BLaER1 treated with 17β-estradiol and CSF1 and Interleukin-3, amounts not matched to agents 10 nM and 100 nM (cell line): ENCODE data around the gene G2E3.
A peak's percentile ranks its signal among the peaks of the same experiment; 100 is the strongest.
"Not testable (repeated sequence)": the region's sequence is repeated elsewhere in the genome, so short reads cannot be mapped to it uniquely, and the experiment has no call there.

Experiments
- H3K27ac ChIP-seq, 11 experiments: shearing (Covaris generic); formaldehyde crosslinking; 2 replicates each; pipeline ENCODE4 v1.8.1; 2022
- H3K27me3 ChIP-seq, 11 experiments: shearing (Covaris generic); formaldehyde crosslinking; 2 replicates each; pipeline ENCODE4 v1.8.1; 2022
- H3K36me3 ChIP-seq, 11 experiments: shearing (Covaris generic); formaldehyde crosslinking; 2 replicates each; pipeline ENCODE4 v1.8.1; 2022
- H3K4me1 ChIP-seq, 10 experiments: shearing (Covaris generic); formaldehyde crosslinking; 2 replicates each; pipeline ENCODE4 v1.8.1; 2022
- H3K4me2 ChIP-seq, 11 experiments: shearing (Covaris generic); formaldehyde crosslinking; 2 replicates each; pipeline ENCODE4 v1.8.1; 2022
- H3K4me3 ChIP-seq, 10 experiments: shearing (Covaris generic); formaldehyde crosslinking; 2 replicates each; pipeline ENCODE4 v1.8.1; 2022
- H3K9ac ChIP-seq, 11 experiments: shearing (Covaris generic); formaldehyde crosslinking; 2 replicates each; pipeline ENCODE4 v1.8.1; 2022
- H3K9me3 ChIP-seq, 11 experiments: shearing (Covaris generic); formaldehyde crosslinking; replicated peaks in 1 of 11; 2 replicates each; pipeline ENCODE4 v1.8.1; 2022
- H4K20me1 ChIP-seq, 11 experiments: shearing (Covaris generic); formaldehyde crosslinking; 2 replicates each; pipeline ENCODE4 v1.8.1; 2022
- Cebpa-rat ChIP-seq, 11 experiments: shearing (Covaris generic); IDR thresholded peaks; 2 replicates each; pipeline ENCODE4 v1.8.1; 2022

G2E3 gene

GRCh38 chr14:30584058-30584630 lies 25.2 kb downstream of the G2E3 start:
- peaks cover 35 to 59% (median 47%) of the 10 kb centered on the region in 11 experiments for H3K9me3 ChIP-seq
- H3K4me3 ChIP-seq = no peak overlapping the region
- H4K20me1 ChIP-seq = peaks cover 0 to 60% (median 32%) of the 10 kb centered on the region in 11 experiments; a peak in 12 of 22 replicates
- no peak overlapping the region for H3K4me2 ChIP-seq
- H3K4me1 ChIP-seq = no peaks in the 10 kb centered on the region
- no peaks in the 10 kb centered on the region for H3K27me3 ChIP-seq
- no peak overlapping the region for H3K27ac ChIP-seq
- no peak overlapping the region for H3K9ac ChIP-seq
- TF ChIP-seq Cebpa-rat (IDR thresholded peaks at IDR 0.05) = no peak
- peaks cover 61 to 98% (median 87%) of the 10 kb centered on the region in 11 experiments for H3K36me3 ChIP-seq

- peaks cover 35 to 55% (median 44%) of the 10 kb centered on the region in 11 experiments for H3K9me3 ChIP-seq
- no peak overlapping the region for H3K9ac ChIP-seq
- peaks cover 0 to 50% (median 24%) of the 10 kb centered on the region in 11 experiments; a peak in 12 of 22 replicates for H4K20me1 ChIP-seq
- H3K4me3 ChIP-seq = no peak overlapping the region
- no peak overlapping the region for H3K4me2 ChIP-seq
- H3K36me3 ChIP-seq = peaks cover 72 to 98% (median 91%) of the 10 kb centered on the region in 11 experiments
- no peak overlapping the region for H3K27ac ChIP-seq
- no peaks in the 10 kb centered on the region for H3K27me3 ChIP-seq
- H3K4me1 ChIP-seq = no peaks in the 10 kb centered on the region
- no peak for TF ChIP-seq Cebpa-rat (IDR thresholded peaks at IDR 0.05)
Observed at GRCh38 chr14:30585204-30585603, 26.2 kb downstream of the G2E3 start.

GRCh38 chr14:30587141-30587540 lies 28.2 kb downstream of the G2E3 start:
- H3K4me2 ChIP-seq = no peak overlapping the region
- H3K27ac ChIP-seq = no peak overlapping the region
- no peaks in the 10 kb centered on the region for H3K4me1 ChIP-seq
- no peak overlapping the region for H3K9ac ChIP-seq
- no peaks in the 10 kb centered on the region for H3K27me3 ChIP-seq
- H3K4me3 ChIP-seq = no peak overlapping the region
- H3K9me3 ChIP-seq = peaks cover 31 to 37% (median 32%) of the 10 kb centered on the region in 11 experiments
- peaks cover 84 to 98% (median 92%) of the 10 kb centered on the region in 11 experiments for H3K36me3 ChIP-seq
- TF ChIP-seq Cebpa-rat (IDR thresholded peaks at IDR 0.05) = no peak
- peaks cover 0 to 41% (median 11%) of the 10 kb centered on the region in 11 experiments; a peak in 10 of 22 replicates for H4K20me1 ChIP-seq

GRCh38 chr14:30588873-30589272 lies 29.9 kb downstream of the G2E3 start:
- no peak for TF ChIP-seq Cebpa-rat (IDR thresholded peaks at IDR 0.05)
- H3K36me3 ChIP-seq = peaks cover 75 to 94% (median 86%) of the 10 kb centered on the region in 11 experiments

GRCh38 chr14:30596935-30597334 lies 38.0 kb downstream of the G2E3 start:
- TF ChIP-seq Cebpa-rat (IDR thresholded peaks at IDR 0.05) = no peak
- Histone ChIP-seq H3K27me3 (no peaks in the 10 kb centered on the region), H3K36me3 (peaks cover 58 to 93% (median 79%) of the 10 kb centered on the region in 11 experiments), H3K9me3 (no peaks in the 10 kb centered on the region), H3K4me3 (no peak overlapping the region), H3K4me1 (peaks cover 0 to 16% (median 0%) of the 10 kb centered on the region in 10 experiments; a peak in 4 of 20 replicates), H3K9ac (no peak overlapping the region), H3K27ac (no peak overlapping the region), H3K4me2 (no peak overlapping the region), H4K20me1 (no peaks in the 10 kb centered on the region; a peak in 1 of 22 replicates)

More at GRCh38 chr14:30588873-30589272, 29.9 kb downstream of the G2E3 start:
- H3K27ac ChIP-seq = no peak overlapping the region
- no peak overlapping the region for H3K4me2 ChIP-seq
- H3K9me3 ChIP-seq = peaks cover 13 to 20% (median 15%) of the 10 kb centered on the region in 11 experiments
- H4K20me1 ChIP-seq = peaks cover 0 to 35% (median 9%) of the 10 kb centered on the region in 11 experiments; a peak in 8 of 22 replicates
- no peak overlapping the region for H3K4me3 ChIP-seq
- H3K27me3 ChIP-seq = no peaks in the 10 kb centered on the region
- no peaks in the 10 kb centered on the region for H3K4me1 ChIP-seq
- no peak overlapping the region for H3K9ac ChIP-seq

- Histone ChIP-seq H3K27ac (no peak overlapping the region), H3K4me3 (no peak overlapping the region), H3K9ac (no peak overlapping the region), H4K20me1 (no peaks in the 10 kb centered on the region; a peak in 2 of 22 replicates), H3K27me3 (no peaks in the 10 kb centered on the region), H3K4me1 (peaks cover 0 to 16% (median 0%) of the 10 kb centered on the region in 10 experiments; a peak in 5 of 20 replicates), H3K9me3 (no peaks in the 10 kb centered on the region), H3K4me2 (no peak overlapping the region), H3K36me3 (peaks cover 60 to 94% (median 82%) of the 10 kb centered on the region in 11 experiments)
- TF ChIP-seq Cebpa-rat (IDR thresholded peaks at IDR 0.05) = no peak
Observed at GRCh38 chr14:30597504-30597903, 38.5 kb downstream of the G2E3 start.

- Histone ChIP-seq H3K27me3 (no peaks in the 10 kb centered on the region), H3K4me1 (peaks cover 0 to 16% (median 0%) of the 10 kb centered on the region in 10 experiments; a peak in 5 of 20 replicates), H3K4me3 (no peak overlapping the region), H3K9ac (no peak overlapping the region), H3K27ac (no peak overlapping the region), H3K4me2 (no peak overlapping the region), H3K9me3 (no peaks in the 10 kb centered on the region), H3K36me3 (peaks cover 74 to 100% (median 93%) of the 10 kb centered on the region in 11 experiments), H4K20me1 (no peaks in the 10 kb centered on the region; a peak in 1 of 22 replicates)
- TF ChIP-seq Cebpa-rat (IDR thresholded peaks at IDR 0.05) = no peak
Observed at GRCh38 chr14:30600922-30601918, 42.3 kb downstream of the G2E3 start.

GRCh38 chr14:30603402-30603801 lies 44.4 kb downstream of the G2E3 start:
- Histone ChIP-seq H4K20me1 (no peaks in the 10 kb centered on the region; a peak in 1 of 22 replicates), H3K4me3 (no peak overlapping the region), H3K4me1 (peaks cover 0 to 12% (median 0%) of the 10 kb centered on the region in 10 experiments; a peak in 5 of 20 replicates), H3K9me3 (no peaks in the 10 kb centered on the region), H3K27ac (no peak overlapping the region), H3K4me2 (no peak overlapping the region), H3K27me3 (no peaks in the 10 kb centered on the region), H3K36me3 (peaks cover 75 to 100% (median 95%) of the 10 kb centered on the region in 11 experiments), H3K9ac (no peak overlapping the region)
- peak in 2 of 11 experiments; percentile 12 to 43; a peak in 2 of 22 replicates for TF ChIP-seq Cebpa-rat (IDR thresholded peaks at IDR 0.05)

- not testable (repeated sequence) for H3K27me3 ChIP-seq, H3K9ac ChIP-seq, H3K9me3 ChIP-seq, H3K27ac ChIP-seq, H3K4me3 ChIP-seq, H3K4me2 ChIP-seq, H4K20me1 ChIP-seq
- Histone ChIP-seq H3K36me3 (peaks cover 67 to 100% (median 91%) of the 10 kb centered on the region in 11 experiments), H3K4me1 (peaks cover 0 to 25% (median 0%) of the 10 kb centered on the region in 10 experiments; a peak in 5 of 20 replicates)
Observed at GRCh38 chr14:30604696-30605095, 45.7 kb downstream of the G2E3 start.
